ENCODE results near the gene KLHL42. TPM values are rescaled to one million over a fixed set of nuclear protein-coding genes. Genes with fewer than 3 reads are reported as not detected.
A peak's percentile ranks its signal among the peaks of the same experiment; 100 is the strongest.

KLHL42 gene
- total and polyA plus RNA-seq, 9 of the 15 experiments (the other 6 are each of a cell fraction or from before 2014, with no cell fraction given) = 1.5 to 11.8 (median 9.6) TPM

GRCh38 chr12:27843714-27844245 lies 63.7 kb downstream of the KLHL42 start (continued):
- TF ChIP-seq FOXP1 (CRISPR knock-in tag; IDR thresholded peaks at IDR 0.05) = no peak
- peak; percentile 63 for TF ChIP-seq PKNOX1 (IDR thresholded peaks at IDR 0.05)
- TF ChIP-seq ZNF561 (CRISPR knock-in tag; conservative IDR thresholded peaks at IDR 0.05) = no peak
- peak; percentile 91 for TF ChIP-seq SMAD4 (CRISPR knock-in tag; conservative IDR thresholded peaks at IDR 0.05)
- no peak for TF ChIP-seq JUN (IDR thresholded peaks at IDR 0.05; ENCODE audit: borderline replicate concordance, low read depth, low read length)
- TF ChIP-seq JUN (CRISPR knock-in tag; IDR thresholded peaks at IDR 0.05; ENCODE audit: borderline replicate concordance) = no peak
- no peak for TF ChIP-seq USF1 (CRISPR knock-in tag; IDR thresholded peaks at IDR 0.05)
- TF ChIP-seq RCOR1 (IDR thresholded peaks at IDR 0.05; ENCODE audit: borderline replicate concordance in 1 of 2, low read depth in 2 of 2, low read length in 2 of 2) = peak in 1 of 2 experiments; percentile 88; a peak in 2 of 4 replicates
- peak; percentile 67; the same call in 1 of the 2 replicates for TF ChIP-seq SMARCA4 (IDR thresholded peaks at IDR 0.05)
- peak in 1 of 2 experiments; percentile 25 for TF ChIP-seq NCOA2 (IDR thresholded peaks at IDR 0.05; ENCODE audit: partially characterized antibody in 2 of 2)
- TF ChIP-seq PBX2 (CRISPR knock-in tag; IDR thresholded peaks at IDR 0.05; ENCODE audit: low read depth) = no peak
- TF ChIP-seq PBX2 (tag; conservative IDR thresholded peaks at IDR 0.05; ENCODE audit: low read depth) = peak; percentile 82
- TF ChIP-seq ELF2 (CRISPR knock-in tag; IDR thresholded peaks at IDR 0.05) = no peak
- 0 out of 2 replicates have a peak, but pooled peaks have one; percentile 30 for TF ChIP-seq FOXM1 (IDR thresholded peaks at IDR 0.05; ENCODE audit: low read depth)
- TF ChIP-seq FOXM1 (CRISPR knock-in tag; IDR thresholded peaks at IDR 0.05; ENCODE audit: low read depth) = no peak
- TF ChIP-seq HDAC2 (IDR thresholded peaks at IDR 0.05) = 0 out of 2 replicates have a peak, but pooled peaks have one; percentile 68
- TF ChIP-seq BRF1 (IDR thresholded peaks at IDR 0.05; ENCODE audit: borderline replicate concordance, extremely low read depth, insufficient read length) = no peak
- no peak for TF ChIP-seq ZNF217 (CRISPR knock-in tag; IDR thresholded peaks at IDR 0.05)
- TF ChIP-seq CBFB (CRISPR knock-in tag; IDR thresholded peaks at IDR 0.05) = peak; percentile 89; the same call in 1 of the 2 replicates
- no peak for TF ChIP-seq ZNF586 (CRISPR knock-in tag; conservative IDR thresholded peaks at IDR 0.05)
- TF ChIP-seq HMBOX1 (IDR thresholded peaks at IDR 0.05) = peak; percentile 30; the same call in 1 of the 2 replicates
- TF ChIP-seq ZNF507 (tag; conservative IDR thresholded peaks at IDR 0.05) = no peak
- TF ChIP-seq ESRRA (IDR thresholded peaks at IDR 0.05; ENCODE audit: borderline replicate concordance, low read depth) = peak; percentile 93; the same call in 1 of the 2 replicates
- peak; percentile 21; the same call in 1 of the 2 replicates for TF ChIP-seq BCOR (IDR thresholded peaks at IDR 0.05)
- peak; percentile 53 for TF ChIP-seq CREM (IDR thresholded peaks at IDR 0.05; ENCODE audit: low read depth)
- TF ChIP-seq SMARCE1 (IDR thresholded peaks at IDR 0.05) = peak; percentile 58; the same call in 1 of the 2 replicates

All from K562 (cell line).